GM18502 (cell line): ENCODE results near the gene PNKD.

Experiments
- ATAC-seq: cut with Tn5 transposase; IDR thresholded peaks from one replicate; pipeline ENCODE4 v1.9.1; 2021; ENCODE audit warnings: mild to moderate bottlenecking; ENCODE audit not compliant: unreplicated experiment, poor library complexity

The PNKD gene, protein sequence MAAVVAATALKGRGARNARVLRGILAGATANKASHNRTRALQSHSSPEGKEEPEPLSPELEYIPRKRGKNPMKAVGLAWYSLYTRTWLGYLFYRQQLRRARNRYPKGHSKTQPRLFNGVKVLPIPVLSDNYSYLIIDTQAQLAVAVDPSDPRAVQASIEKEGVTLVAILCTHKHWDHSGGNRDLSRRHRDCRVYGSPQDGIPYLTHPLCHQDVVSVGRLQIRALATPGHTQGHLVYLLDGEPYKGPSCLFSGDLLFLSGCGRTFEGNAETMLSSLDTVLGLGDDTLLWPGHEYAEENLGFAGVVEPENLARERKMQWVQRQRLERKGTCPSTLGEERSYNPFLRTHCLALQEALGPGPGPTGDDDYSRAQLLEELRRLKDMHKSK

DNA sequence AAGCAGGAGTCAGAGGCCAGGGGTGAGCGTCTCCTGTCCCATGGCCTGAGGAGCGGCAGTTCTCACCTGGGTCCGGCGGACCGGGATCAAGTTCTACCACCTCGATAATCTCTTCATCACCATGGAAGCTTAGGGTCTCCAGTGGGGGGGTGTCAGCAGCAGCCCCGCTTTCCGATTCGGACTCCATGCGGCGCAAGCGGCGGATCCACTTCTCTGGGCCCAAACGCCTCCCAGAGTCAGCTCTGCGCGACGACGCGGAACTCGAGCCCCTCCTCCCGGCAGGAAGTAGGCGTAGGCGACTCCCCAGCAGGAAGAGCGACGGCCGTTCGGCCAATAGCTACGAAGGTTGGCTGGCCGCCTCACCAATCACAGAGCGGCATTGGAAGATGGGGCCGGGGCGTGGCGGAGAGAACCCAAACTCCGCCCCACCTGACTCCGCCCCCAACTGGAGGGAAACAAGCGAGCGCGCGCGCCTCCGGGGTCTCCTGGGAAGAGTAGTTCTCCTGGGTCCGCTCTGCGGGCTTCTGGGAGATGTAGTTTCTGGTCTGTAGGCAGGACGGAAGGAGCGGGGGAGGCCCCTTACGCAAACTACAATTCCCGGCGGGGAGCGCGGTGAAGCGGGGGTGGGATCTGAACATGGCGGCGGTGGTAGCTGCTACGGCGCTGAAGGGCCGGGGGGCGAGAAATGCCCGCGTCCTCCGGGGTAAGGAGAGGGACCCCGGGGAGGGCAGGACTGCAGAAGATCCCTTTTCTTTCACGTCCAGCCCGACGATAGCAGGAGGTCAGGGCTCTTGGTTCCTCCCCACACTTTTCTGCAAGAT, at the start of gene PNKD, which contains the start of gene AAMP:
PNKD (plus strand) TSS at position 620 of the 821 bp plus-strand sequence; CDS start at position 637, 17 bp downstream.
AAMP (minus strand) TSS at position 238 of the 821 bp plus-strand sequence; CDS start at position 187, 51 bp downstream.
- ATAC-seq, result peak; percentile 89

DNA sequence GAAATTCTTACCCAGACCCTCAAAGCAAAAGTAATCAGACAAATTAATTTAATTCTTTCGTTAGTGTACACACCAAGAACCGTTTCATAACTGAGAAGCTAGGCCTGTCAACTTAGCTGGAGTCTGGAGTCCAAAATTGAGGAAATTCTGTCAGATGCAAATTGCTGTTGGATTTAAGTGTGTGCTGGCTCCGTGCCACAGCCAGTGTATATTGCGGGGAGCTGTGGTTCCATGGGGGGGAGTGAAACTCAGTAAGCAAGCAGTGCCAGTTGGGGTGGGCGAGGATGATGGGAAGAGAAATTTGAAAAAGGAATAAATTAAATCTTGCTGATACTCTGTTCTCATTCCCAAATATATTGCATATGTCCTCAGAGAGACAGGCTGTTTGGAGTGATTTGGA, 49.3 kb upstream of the PNKD start:
- no peak for ATAC-seq

DNA sequence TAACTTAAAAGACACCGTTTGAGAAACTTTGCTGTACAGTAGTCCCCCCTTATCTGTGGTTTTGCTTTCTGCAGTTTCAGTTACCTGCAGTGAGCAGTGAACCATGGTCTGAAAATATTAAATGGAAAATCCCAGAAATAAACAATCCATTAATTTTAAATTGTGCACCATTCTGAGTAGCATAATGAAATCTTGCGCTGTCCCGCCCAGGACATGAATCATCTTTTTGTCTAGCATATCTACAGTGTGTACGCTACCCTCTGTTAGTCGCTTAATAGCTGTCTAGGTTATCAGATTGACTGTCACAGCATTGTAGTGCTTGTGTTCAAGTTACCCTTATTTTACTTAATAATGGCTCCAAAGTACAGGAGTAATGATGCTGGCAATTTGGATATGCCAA, 47.3 kb upstream of the PNKD start:
- no peak for ATAC-seq

DNA sequence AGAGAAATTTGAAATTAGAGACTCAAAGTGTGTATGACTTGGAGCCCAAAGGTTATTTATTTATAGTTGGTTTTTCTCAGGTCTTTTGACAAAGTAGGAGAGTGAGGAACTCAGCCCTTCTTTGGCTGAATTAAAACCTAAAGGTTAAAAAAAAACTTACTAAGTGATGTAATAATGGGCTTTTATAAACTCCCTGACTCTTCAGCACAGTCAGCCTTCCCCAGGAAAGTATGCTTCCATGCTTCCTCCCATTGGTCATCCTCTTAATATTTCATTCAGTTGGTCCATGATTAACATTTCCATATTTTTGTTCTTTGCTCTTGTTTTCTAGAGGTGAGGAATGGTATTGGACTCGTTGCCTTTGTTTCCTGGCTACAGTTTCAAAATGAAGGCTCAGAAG, 46.1 kb upstream of the PNKD start:
- no peak for ATAC-seq

DNA sequence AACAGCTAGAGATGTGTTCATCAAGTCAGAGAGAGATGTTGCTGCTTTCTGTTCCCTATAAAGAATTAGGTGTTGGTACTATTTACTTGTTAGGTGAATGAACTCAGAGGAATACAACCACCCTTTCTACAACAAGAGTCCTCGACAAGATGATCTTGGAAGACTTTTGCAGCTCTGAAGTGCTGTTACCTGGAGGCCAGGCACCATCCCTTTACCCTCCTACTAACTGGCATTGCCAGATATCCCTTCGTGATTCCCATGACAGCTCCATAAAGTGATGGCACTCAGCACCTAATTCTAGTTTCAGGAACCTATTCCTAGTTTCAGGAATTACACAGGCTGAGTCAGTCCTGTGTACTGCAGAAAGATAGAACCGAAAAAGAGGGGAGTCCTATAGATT, 43.4 kb upstream of the PNKD start:
- no peak for ATAC-seq

DNA sequence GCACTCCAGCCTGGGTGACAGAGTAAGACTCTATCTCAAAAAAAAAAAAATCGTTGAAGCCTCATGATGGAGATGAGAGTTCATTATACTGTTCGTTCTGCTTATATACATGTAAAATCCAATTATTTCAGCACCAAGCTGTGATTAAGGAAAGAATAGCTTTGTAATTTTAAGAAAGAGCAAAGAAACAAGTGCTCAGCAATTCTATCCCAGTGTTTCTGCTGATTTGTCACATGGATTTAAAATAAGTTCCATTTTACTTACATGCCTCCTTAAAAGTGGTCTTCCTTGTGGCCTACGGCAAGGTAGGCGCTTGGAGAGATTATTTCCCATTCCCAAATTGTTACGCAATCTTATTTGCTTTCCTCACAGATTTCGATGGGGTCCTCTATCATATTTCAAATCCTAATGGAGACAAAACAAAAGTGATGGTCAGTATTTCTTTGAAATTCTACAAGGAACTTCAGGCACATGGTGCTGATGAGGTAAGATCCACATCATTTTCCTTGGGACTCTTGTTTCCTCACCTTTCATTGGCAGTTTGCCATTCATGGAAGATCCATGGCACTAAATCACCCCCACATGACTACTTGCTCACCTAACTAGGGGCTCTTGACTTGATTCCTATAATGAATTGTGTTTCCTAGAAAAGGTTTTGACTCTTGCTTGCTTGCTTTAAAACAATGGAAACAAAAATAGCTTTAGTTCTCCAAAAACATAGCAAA, 41.8 kb upstream of the PNKD start:
- ATAC-seq, result no peak

DNA sequence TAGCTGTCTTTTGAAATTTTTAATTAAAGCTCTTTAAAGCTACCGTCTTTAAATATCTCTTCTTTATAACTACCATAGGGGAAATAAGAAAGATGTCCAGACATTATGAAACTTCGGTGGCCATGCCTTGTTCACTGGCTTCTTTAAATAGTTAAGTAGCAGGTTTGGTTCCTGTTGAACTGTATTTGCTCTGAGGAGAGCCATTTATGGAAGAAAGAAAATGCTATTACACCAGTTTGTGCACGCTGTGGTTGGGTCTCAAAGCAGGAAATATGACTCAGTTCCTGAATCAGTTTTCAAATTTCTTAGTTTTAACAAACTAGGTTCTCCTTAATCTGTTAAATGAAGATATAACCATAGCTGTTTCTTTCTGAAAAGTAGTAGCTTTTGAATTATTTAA, 41.1 kb upstream of the PNKD start:
- ATAC-seq, result peak; percentile 93

DNA sequence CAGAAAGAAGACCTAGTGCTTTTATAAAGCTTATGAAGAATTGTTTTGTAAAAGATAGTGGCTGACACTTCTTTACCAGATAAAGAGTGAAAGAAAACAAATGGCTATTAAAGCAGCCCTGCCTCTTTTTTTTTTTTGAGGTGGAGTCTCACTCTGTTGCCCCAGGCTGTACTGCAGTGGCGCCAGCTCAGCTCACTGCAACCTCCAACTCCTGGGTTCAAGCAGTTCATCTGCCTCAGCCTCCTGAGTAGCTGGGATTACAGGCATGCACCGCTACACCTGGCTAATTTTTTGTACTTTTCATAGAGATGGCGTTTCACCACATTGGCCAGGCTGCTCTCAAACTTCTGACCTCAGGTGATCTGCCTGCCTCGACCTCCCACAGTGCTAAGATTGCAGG, 40.5 kb upstream of the PNKD start:
- ATAC-seq, result no peak

DNA sequence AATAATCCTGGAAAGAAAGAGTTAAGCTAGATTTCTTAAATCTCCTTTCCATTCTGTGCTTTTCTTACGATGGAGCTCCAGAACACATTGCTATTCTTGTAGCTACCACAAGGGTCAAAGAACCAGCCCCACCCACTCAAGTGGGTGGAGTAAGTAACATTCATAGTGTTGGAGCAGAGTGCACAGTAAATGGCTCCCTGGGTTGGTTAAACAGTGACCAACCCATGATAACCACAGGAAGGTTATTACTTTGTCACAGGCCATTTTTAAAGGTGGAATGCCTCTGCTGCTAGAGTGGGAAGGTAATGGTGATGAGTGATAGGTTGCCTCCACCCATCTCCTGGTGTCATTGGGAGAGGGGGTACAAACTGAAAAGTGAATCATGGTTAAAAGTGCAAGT, 39.4 kb upstream of the PNKD start:
- ATAC-seq, result no peak

DNA sequence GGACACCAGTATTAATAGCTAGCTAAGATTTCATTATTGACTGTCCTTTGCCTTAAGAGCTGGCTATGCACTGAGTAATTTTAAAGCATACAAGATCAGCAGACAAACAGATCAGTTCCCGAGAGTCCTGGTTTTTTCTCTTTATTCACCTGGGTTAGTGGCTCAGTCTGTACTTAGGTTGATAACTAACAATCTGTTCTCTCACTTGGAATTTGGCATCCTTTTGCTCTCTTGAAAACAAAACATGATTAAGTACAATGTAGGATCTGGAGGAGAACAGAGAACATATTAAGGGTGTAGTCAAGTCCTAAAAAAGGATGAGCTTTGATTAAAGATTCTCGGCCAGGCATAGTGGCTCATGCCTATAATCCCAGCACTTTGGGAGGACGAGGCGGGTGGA, 36.8 kb upstream of the PNKD start:
- ATAC-seq, result no peak

DNA sequence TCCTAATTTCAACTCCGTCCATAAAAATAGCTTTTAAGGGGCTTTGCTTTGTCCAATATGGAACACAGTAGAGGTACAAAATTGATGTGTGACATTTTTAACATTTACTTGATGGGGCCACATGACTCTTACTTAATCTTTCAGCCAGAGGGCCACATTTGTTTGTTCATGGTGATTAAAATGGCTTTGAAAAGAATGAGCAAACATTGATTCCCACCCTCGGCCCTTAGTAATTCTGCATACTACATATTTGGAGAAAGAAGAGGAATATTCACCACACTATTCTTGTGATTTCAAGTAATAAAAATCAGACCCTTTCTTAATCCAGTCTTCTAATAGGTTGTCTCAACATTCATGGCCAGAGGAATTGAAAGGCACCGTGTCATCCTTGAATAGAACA, 35.8 kb upstream of the PNKD start:
- ATAC-seq, result no peak

DNA sequence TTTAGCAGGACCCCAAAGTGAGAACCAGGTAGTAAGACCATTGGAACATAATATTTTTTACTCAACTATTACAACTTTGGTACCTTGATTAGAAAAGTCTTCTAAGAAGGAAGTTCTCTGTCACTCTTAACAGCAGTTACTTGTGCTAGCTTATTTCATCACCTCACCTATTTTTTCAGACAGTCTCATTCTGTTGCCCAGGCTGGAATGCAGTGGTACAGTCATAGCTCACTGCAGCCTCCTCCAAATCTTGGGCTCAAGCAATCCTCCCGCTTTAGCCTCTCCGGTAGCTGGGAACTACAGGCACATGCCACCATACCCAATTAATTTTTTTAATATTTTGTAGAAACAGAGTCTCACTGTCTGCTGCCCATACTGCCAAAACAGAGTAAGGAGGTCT, 35.3 kb upstream of the PNKD start:
- no peak for ATAC-seq

DNA sequence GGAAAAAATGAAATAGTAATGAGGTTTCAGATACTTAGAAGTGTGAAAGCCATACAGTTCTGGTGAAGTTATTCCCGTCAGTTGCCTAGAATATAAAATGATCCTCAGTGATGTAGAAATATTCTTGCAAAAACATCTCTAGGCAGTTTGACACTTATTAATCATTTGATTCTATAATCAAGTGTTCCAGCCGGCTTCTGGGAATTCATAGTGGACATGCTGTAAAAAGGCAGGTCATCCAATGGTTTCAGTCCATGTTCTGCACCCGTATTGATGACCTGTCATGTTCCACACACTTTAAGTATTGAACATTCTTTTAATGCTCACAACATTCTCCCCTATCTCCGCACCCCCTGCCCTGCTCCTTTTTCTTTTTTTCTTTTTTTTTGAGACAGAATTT, 33.5 kb upstream of the PNKD start:
- no peak for ATAC-seq

DNA sequence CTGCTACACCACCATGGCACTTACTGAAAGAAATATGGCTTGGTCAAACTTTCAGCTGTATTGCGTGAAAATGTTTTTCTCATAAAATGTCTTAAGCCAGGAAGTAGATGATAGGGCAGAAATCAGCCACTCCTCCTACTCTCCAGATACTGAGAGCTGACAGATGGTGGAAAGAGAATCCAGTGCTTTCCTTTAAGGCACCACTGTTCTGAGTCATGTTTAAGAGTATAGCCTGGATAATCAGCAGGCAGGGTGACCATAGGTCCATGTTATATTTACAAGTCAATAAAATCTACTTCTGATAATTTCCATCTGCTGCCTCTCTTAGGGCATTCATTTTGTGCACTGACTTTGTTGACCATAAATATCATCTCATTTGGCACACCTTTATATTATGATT, 31.4 kb upstream of the PNKD start:
- no peak for ATAC-seq

DNA sequence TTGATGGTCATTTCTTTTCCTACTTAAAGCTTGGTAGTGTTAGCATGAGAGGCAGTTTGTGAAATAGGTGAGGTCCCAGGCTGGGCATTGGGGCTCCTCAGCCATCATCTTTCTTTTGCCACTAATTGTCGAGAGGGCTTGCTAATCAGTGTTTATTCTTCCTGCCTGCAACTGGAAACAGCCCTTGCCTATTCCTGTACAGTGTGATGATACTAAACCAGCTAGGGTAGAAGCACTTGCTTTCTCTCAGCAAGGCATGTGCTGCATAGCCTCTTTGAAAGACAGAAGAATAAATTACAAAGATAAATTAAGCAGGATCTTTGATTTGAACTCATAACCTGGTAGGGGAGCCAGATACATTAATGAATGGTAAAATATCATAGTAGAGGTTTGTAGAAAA, 26.1 kb upstream of the PNKD start:
- ATAC-seq, result no peak

DNA sequence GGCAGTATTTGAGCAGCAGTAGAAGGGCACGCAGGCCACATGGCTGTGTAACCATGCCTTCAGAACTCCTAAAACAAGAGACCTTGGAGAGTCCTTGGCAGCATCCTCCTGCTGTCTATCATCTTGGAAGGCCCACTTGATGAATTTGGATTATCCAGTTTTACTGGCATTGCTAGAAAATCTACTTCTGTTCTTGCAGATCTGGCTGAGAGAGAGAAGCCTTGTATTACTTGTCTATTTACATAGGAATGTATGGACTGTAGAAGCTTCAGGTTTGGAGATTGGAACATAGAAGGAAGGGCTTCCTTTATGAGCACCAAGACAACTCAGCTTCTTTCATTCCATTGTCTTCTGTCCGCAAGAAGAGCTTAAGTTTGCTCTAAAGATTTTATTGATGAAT, 25.7 kb upstream of the PNKD start:
- ATAC-seq, result no peak

DNA sequence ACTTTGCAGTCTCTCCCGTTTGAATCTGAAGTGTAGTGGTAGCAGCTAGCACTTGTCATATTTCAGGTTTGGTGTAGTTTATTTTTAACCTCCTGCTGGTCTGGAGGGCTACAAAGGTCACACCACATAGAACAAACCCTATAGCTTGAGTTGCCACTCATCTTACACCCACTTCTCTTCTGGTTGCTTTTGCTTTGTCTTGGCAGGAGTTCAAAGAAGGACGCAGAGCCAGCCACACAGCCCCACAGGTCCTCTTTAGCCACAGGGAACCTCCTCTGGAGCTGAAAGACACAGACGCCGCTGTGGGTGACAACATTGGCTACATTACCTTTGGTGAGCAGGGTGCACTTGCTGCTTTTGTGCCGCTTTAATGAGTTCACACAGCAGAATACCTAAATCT, 25.1 kb upstream of the PNKD start:
- no peak for ATAC-seq

DNA sequence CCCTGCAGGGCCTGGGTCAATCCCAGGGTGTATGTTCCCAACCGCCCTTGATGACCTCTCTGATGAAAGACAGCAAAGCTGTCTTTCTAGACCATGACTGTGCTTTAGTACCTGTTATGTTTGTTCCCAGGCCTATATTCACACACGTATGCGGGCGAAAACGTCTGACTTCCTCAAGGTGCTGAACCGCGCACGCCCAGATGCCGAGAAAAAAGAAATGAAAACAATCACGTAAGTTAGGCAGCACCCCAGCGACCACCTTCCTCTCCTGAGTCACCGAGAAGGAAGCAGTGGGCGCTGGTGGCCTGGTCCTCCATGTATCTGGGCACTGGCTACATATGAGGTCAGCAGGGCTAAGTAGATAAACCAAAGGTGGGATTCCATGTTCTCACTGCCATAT, 20.6 kb upstream of the PNKD start:
- no peak for ATAC-seq

DNA sequence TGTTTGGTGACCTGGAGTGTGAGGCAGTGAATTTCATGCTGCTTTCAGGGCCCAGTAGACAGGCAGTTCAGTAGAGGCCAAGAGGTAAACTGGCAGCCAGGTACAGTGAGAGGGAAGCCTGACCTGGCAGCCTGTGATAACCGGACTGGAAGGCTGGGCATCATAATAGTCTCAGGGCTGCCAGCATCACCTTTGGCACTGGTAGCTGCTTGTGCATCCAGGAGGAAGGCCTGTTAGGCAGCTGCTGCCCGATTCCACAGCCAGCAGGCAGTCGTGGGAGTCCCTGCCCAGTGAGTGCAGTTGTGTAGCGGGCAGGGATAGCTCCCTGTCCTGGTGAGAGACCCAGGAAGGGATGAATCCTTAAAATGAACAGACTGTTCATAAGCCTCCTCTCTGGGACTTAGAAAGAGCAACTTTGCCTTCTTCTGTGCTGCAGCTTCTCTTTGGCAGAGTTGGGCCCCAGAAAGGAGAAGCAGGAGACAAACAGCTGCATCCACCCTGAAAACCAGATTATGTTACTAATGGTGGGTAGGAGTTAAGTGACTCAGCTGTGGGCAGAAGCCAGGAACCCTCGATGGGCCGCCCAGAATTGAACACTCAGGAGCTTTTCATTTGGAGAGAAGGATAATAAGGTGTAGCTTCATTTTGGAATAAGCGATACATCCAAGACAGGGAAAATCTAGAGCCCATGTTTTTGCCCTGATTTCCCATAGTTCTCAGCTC, 17.6 kb upstream of the PNKD start:
- ATAC-seq, result no peak

DNA sequence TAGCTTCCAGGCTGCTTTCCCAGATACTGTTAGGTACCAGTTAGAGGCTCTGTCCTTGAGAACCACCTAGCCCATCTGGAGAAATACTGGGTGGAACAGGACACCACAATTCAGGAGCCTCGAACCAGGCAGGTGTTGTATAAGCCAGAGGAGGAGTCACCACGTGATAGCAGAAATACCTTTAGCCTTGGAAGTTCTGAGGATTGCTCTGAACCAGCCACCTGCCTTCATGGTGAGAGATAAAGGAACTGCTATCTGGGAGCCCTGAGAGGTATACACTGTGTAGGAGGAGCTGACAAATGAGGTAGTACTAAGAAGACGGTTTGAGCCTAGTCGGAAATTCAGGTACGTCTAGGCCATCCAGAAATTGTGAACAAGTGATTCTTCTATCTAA, 17.1 kb upstream of the PNKD start:
- no peak for ATAC-seq
